NK-92 (cell line): ENCODE data around the gene NOM1.

Experiments
- DNase-seq: peaks from one replicate; lab custom pipeline; 2025; ENCODE audit not compliant: unreplicated experiment; lab: John Stamatoyannopoulos, UW

Gene NOM1

GRCh38 chr7:156979711-156980110 is 30.2 kb downstream of the NOM1 start:
- DNase-seq, result no peak

GRCh38 chr7:156984174-156984891 is 34.8 kb downstream of the NOM1 start:
- DNase-seq, result no peak

GRCh38 chr7:156985101-156985992 is 35.8 kb downstream of the NOM1 start:
- no peak for DNase-seq

- DNase-seq, result no peak
Observed at GRCh38 chr7:156986378-156986777, 36.9 kb downstream of the NOM1 start.

GRCh38 chr7:156988343-156989185 is 39.1 kb downstream of the NOM1 start:
- DNase-seq, result no peak

GRCh38 chr7:156989766-156990535 is 40.4 kb downstream of the NOM1 start:
- DNase-seq, result no peak

GRCh38 chr7:156993021-156993924 is 43.8 kb downstream of the NOM1 start:
- DNase-seq, result no peak

GRCh38 chr7:156993925-156994235 is 44.4 kb downstream of the NOM1 start:
- DNase-seq, result no peak

GRCh38 chr7:156994417-156994816 is 44.9 kb downstream of the NOM1 start:
- DNase-seq, result no peak

- DNase-seq, result no peak
Observed at GRCh38 chr7:156998988-156999957, 49.8 kb downstream of the NOM1 start.

- DNase-seq, result no peak
Observed at GRCh38 chr7:156999958-157000726, 50.6 kb downstream of the NOM1 start.

GRCh38 chr7:157000741-157001653 is 51.5 kb downstream of the NOM1 start:
- DNase-seq, result no peak

- no peak for DNase-seq
Observed at GRCh38 chr7:157001920-157002818, 52.7 kb downstream of the NOM1 start.

GRCh38 chr7:157002819-157003421 is 53.4 kb downstream of the NOM1 start:
- no peak for DNase-seq

- no peak for DNase-seq
Observed at GRCh38 chr7:157003445-157003755, 53.9 kb downstream of the NOM1 start.
